ENCODE data around the gene TSPAN6. TPM values are rescaled to one million over a fixed set of nuclear protein-coding genes. Genes with fewer than 3 reads are reported as not detected.

TSPAN6 gene
- polyA plus RNA-seq, 1 donor from 2014 or later: 63.3 TPM

- H3K9me3 ChIP-seq (ENCODE audit: low read length): no peaks in the 10 kb centered on the region
- H3K4me2 ChIP-seq (ENCODE audit: low read length): no peak overlapping the region
- H3F3A ChIP-seq (ENCODE audit: insufficient read depth, low read length, poor library complexity, severe bottlenecking): no peaks in the 10 kb centered on the region
- H3K79me2 ChIP-seq (replicated peaks; ENCODE audit: insufficient read depth, low read length): no peaks in the 10 kb centered on the region
- H3K36me3 ChIP-seq (ENCODE audit: insufficient read depth, low read length): no peaks in the 10 kb centered on the region
- no peak overlapping the region for H2AFZ ChIP-seq (ENCODE audit: low read depth, low read length)
- H3K9ac ChIP-seq (ENCODE audit: low read length): no peak overlapping the region
- H3K27ac ChIP-seq (ENCODE audit: low read length): no peak overlapping the region
- H4K20me1 ChIP-seq (ENCODE audit: insufficient read depth): no peaks in the 10 kb centered on the region
- no peaks in the 10 kb centered on the region for H3K27me3 ChIP-seq (ENCODE audit: insufficient read depth, low read depth, low read length)
- no peak overlapping the region for H3K4me3 ChIP-seq (ENCODE audit: low read length)
- H3K9me2 ChIP-seq (ENCODE audit: insufficient read depth, low read length): no peaks in the 10 kb centered on the region
- no peak for TF ChIP-seq EZH2 (IDR thresholded peaks at IDR 0.05; ENCODE audit: borderline replicate concordance, insufficient read depth, low read length, poor library complexity, severe bottlenecking)
- no peak for TF ChIP-seq RAD21 (conservative IDR thresholded peaks at IDR 0.05)
- TF ChIP-seq TAF1 (IDR thresholded peaks at IDR 0.05; ENCODE audit: low read depth): no peak
- TF ChIP-seq POLR2AphosphoS5 (IDR thresholded peaks at IDR 0.05): no peak
- no peak for TF ChIP-seq REST (IDR thresholded peaks at IDR 0.05; ENCODE audit: borderline replicate concordance)
- TF ChIP-seq MXI1 (conservative IDR thresholded peaks at IDR 0.05; ENCODE audit: poor library complexity, severe bottlenecking): no peak
- TF ChIP-seq SMC3 (conservative IDR thresholded peaks at IDR 0.05; ENCODE audit: poor library complexity): no peak
- TF ChIP-seq CTCF (IDR thresholded peaks at IDR 0.05; ENCODE audit: poor library complexity, severe bottlenecking): no peak
- TF ChIP-seq EP300 (conservative IDR thresholded peaks at IDR 0.05; ENCODE audit: poor library complexity, severe bottlenecking): no peak
Measured at GRCh38 chrX:100648458-100649417, 12.1 kb upstream of the TSPAN6 start.

- Histone ChIP-seq H3K36me3 (ENCODE audit: insufficient read depth, low read length) (no peaks in the 10 kb centered on the region), H2AFZ (ENCODE audit: low read depth, low read length) (no peak overlapping the region), H3K9me3 (ENCODE audit: low read length) (no peaks in the 10 kb centered on the region), H3K79me2 (replicated peaks; ENCODE audit: insufficient read depth, low read length) (no peaks in the 10 kb centered on the region), H3K9ac (ENCODE audit: low read length) (no peak overlapping the region), H3K27me3 (ENCODE audit: insufficient read depth, low read depth, low read length) (no peaks in the 10 kb centered on the region), H3K27ac (ENCODE audit: low read length) (no peak overlapping the region), H3K4me2 (ENCODE audit: low read length) (no peak overlapping the region), H3F3A (ENCODE audit: insufficient read depth, low read length, poor library complexity, severe bottlenecking) (no peaks in the 10 kb centered on the region), H3K9me2 (ENCODE audit: insufficient read depth, low read length) (no peaks in the 10 kb centered on the region), H4K20me1 (ENCODE audit: insufficient read depth) (no peaks in the 10 kb centered on the region), H3K4me3 (ENCODE audit: low read length) (no peak overlapping the region)
- TF ChIP-seq TAF1 (IDR thresholded peaks at IDR 0.05; ENCODE audit: low read depth): no peak
- no peak for TF ChIP-seq RAD21 (conservative IDR thresholded peaks at IDR 0.05)
- no peak for TF ChIP-seq POLR2AphosphoS5 (IDR thresholded peaks at IDR 0.05)
- TF ChIP-seq CTCF (IDR thresholded peaks at IDR 0.05; ENCODE audit: poor library complexity, severe bottlenecking): no peak
- no peak for TF ChIP-seq EP300 (conservative IDR thresholded peaks at IDR 0.05; ENCODE audit: poor library complexity, severe bottlenecking)
- no peak for TF ChIP-seq EZH2 (IDR thresholded peaks at IDR 0.05; ENCODE audit: borderline replicate concordance, insufficient read depth, low read length, poor library complexity, severe bottlenecking)
- TF ChIP-seq MXI1 (conservative IDR thresholded peaks at IDR 0.05; ENCODE audit: poor library complexity, severe bottlenecking): no peak
- no peak for TF ChIP-seq SMC3 (conservative IDR thresholded peaks at IDR 0.05; ENCODE audit: poor library complexity)
- TF ChIP-seq REST (IDR thresholded peaks at IDR 0.05; ENCODE audit: borderline replicate concordance): no peak
Measured at GRCh38 chrX:100647739-100648138, 11.1 kb upstream of the TSPAN6 start.

All from neural cell (in vitro differentiated cells).